ENCODE results near the gene AOPEP.

AOPEP gene

GRCh38 chr9:94728719-94729118 lies 2.2 kb downstream of the AOPEP start:
- FAIRE-seq (no peak), DNase-seq (ENCODE audit: insufficient read length, low spot score) (no peak)
- TF ChIP-seq CTCF (IDR thresholded peaks at IDR 0.05; ENCODE audit: insufficient read depth, missing control alignments), result no peak

GRCh38 chr9:94729199-94729598 lies 2.7 kb downstream of the AOPEP start:
- FAIRE-seq (no peak), DNase-seq (ENCODE audit: insufficient read length, low spot score) (no peak)
- no peak for TF ChIP-seq CTCF (IDR thresholded peaks at IDR 0.05; ENCODE audit: insufficient read depth, missing control alignments)

DNA sequence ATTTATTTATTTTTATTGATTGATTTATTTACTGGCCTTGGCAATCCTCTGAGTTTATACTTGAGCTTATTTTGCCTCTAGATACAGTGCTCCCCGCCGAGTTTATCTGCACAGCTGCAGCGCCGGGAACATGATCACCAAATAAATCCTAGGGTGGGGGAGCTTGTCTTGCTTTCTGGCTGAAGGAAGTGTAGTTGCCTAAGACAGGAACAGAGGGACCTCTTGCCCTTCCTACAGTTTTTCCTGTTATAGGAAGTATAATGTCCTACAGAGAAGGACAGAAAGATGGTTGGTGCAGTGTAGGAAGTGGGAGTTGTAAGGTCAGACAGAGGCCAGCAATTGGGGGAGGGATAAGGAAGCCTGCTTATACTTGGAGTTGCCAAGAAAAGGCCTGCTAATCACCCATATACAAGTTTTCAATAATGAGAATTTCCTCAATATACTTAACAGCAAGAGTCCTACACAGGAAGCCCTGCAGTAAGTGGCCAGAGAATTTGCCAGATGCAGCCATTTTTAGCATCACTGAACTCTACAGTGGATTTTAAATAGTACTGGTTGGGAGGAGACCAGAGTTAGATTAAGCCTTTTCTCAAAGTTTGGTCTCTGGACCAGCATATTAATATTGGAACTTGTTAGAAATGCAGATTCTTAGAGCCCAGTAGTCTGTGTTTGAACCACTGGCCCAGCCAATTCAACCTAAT lies 7.7 kb downstream of the AOPEP start:
- FAIRE-seq, result no peak

GRCh38 chr9:94736759-94737158 lies 10.3 kb downstream of the AOPEP start:
- no peak for TF ChIP-seq CTCF (IDR thresholded peaks at IDR 0.05; ENCODE audit: insufficient read depth, missing control alignments)
- DNase-seq (ENCODE audit: insufficient read length, low spot score), result no peak
- no peak for FAIRE-seq

More for the DNA sequence above, 7.7 kb downstream of the AOPEP start:
- DNase-seq (ENCODE audit: insufficient read length, low spot score), result no peak
- TF ChIP-seq CTCF (IDR thresholded peaks at IDR 0.05; ENCODE audit: insufficient read depth, missing control alignments), result no peak

GRCh38 chr9:94740145-94740840 lies 13.8 kb downstream of the AOPEP start:
- FAIRE-seq (no peak), DNase-seq (ENCODE audit: insufficient read length, low spot score) (no peak)
- no peak for TF ChIP-seq CTCF (IDR thresholded peaks at IDR 0.05; ENCODE audit: insufficient read depth, missing control alignments)

DNA sequence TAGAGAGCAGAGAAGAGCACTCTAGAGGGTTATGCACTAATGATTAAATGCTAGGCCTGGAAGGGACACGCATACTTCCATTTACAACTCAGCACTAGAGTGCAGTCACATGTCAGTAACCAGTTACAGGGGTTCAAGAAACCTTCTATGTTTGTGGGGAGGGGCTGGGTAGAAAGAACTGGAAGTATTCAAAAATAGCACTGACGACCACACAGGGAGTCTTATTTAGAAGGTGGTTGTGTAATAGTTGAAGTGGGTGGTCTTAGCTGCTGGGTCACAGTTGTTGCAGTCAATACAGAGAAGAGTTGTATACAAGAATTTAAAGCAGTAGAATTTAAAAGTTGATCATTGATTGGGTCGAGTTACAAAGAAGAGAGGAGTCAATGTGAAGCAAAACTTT lies 15.4 kb downstream of the AOPEP start:
- FAIRE-seq (no peak), DNase-seq (ENCODE audit: insufficient read length, low spot score) (no peak)
- TF ChIP-seq CTCF (IDR thresholded peaks at IDR 0.05; ENCODE audit: insufficient read depth, missing control alignments), result no peak

Measured in D721Med (cell line).